HepG2 (cell line): ENCODE results near the gene TPRA1. TPM values are rescaled to one million over a fixed set of nuclear protein-coding genes. Genes with fewer than 3 reads are reported as not detected.

Experiments used
- HES4 ChIP-seq: sonication (generic); formaldehyde crosslinking; IDR thresholded peaks from 2 replicates; pipeline ENCODE4 v1.9.0; 2021; ENCODE audit warnings: mild to moderate bottlenecking, missing genetic modification reagents, borderline replicate concordance
- KDM4B ChIP-seq: sonication (generic); formaldehyde crosslinking; IDR thresholded peaks from 2 replicates; pipeline ENCODE4 v1.4.0; 2020; ENCODE audit warnings: missing genetic modification reagents
- MAF1 ChIP-seq: sonication (generic); formaldehyde crosslinking; IDR thresholded peaks from 2 replicates; pipeline ENCODE4 v1.5.0; 2020; ENCODE audit warnings: missing genetic modification reagents, borderline replicate concordance
- NFE2 ChIP-seq: sonication (generic); formaldehyde crosslinking; IDR thresholded peaks from 2 replicates; pipeline ENCODE4 v1.4.0; 2020; ENCODE audit warnings: missing genetic modification reagents
- PHF20 ChIP-seq: sonication (generic); formaldehyde crosslinking; IDR thresholded peaks from 2 replicates; pipeline ENCODE4 v1.5.0; 2020; ENCODE audit warnings: mild to moderate bottlenecking, missing genetic modification reagents
- SP4 ChIP-seq: sonication (generic); formaldehyde crosslinking; IDR thresholded peaks from 2 replicates; pipeline ENCODE4 v1.8.1; 2023; ENCODE audit warnings: mild to moderate bottlenecking, missing genetic modification reagents
- SRSF9 ChIP-seq: fragments of 200-400 bp; formaldehyde crosslinking; IDR thresholded peaks from 2 replicates; pipeline ENCODE4 v1.6.1; 2018; ENCODE audit warnings: borderline replicate concordance, mild to moderate bottlenecking, low read depth, low read length; ENCODE audit not compliant: insufficient read depth, poor library complexity, severe bottlenecking
- WIZ ChIP-seq: sonication (generic); formaldehyde crosslinking; IDR thresholded peaks from 2 replicates; pipeline ENCODE4 v1.5.1; 2020; ENCODE audit warnings: mild to moderate bottlenecking, missing genetic modification reagents
- ZFAT ChIP-seq: sonication (generic); formaldehyde crosslinking; conservative IDR thresholded peaks from 2 replicates; pipeline ENCODE4 v1.8.1; 2023; ENCODE audit warnings: missing genetic modification reagents, inconsistent platforms
- ZNF10 ChIP-seq: sonication (generic); formaldehyde crosslinking; IDR thresholded peaks from 2 replicates; pipeline ENCODE4 v1.4.0; 2020; ENCODE audit warnings: mild to moderate bottlenecking, low read depth, missing genetic modification reagents, borderline replicate concordance
- ZNF138 ChIP-seq: sonication (generic); formaldehyde crosslinking; IDR thresholded peaks from 2 replicates; pipeline ENCODE4 v1.5.0; 2020; ENCODE audit warnings: mild to moderate bottlenecking, low read depth, missing genetic modification reagents
- ZNF235 ChIP-seq: sonication (generic); formaldehyde crosslinking; IDR thresholded peaks from 2 replicates; pipeline ENCODE4 v1.8.1; 2023; ENCODE audit warnings: mild to moderate bottlenecking, missing genetic modification reagents, borderline replicate concordance
- ZNF430 ChIP-seq: sonication (generic); formaldehyde crosslinking; IDR thresholded peaks from 2 replicates; pipeline ENCODE4 v1.9.0; 2021; ENCODE audit warnings: mild to moderate bottlenecking, missing genetic modification reagents
- ZNF605 ChIP-seq: sonication (generic); formaldehyde crosslinking; IDR thresholded peaks from 2 replicates; pipeline ENCODE4 v1.8.0; 2022; ENCODE audit warnings: mild to moderate bottlenecking, missing genetic modification reagents
- ZNF83 ChIP-seq: sonication (generic); formaldehyde crosslinking; IDR thresholded peaks from 2 replicates; pipeline ENCODE4 v1.4.0; 2020; ENCODE audit warnings: missing genetic modification reagents, mild to moderate bottlenecking, borderline replicate concordance
- polyA plus RNA-seq, 8 experiments: library from polyadenylated mRNA; depleted of rRNA in 3 of 8; stranded (reverse) in 7 of 8; unstranded in 1 of 8; fragments of >200 nt; fragmentation: Illumina TruSeq in 4 of 8; extraction: Trizol in 4 of 8; gene quantifications; 2 replicates each; pipeline versions ENCODE4 v1.2.1 to v1.2.3, GENCODE V29; 2011 to 2016; ENCODE audit warnings: low read depth in 4 of 8, missing spikeins in 1 of 8, mixed read lengths in 1 of 8; ENCODE audit not compliant: insufficient read depth in 1 of 8
- total RNA-seq, 5 experiments: library from RNA; depleted of rRNA; stranded (reverse); fragments of >200 nt; fragmentation: Illumina TruSeq; extraction: Trizol; gene quantifications; 2 replicates each; pipeline ENCODE4 v1.2.3, GENCODE V29; 2016; ENCODE audit warnings: low read depth in 1 of 5
- TF ChIP-seq, protein P1 (sequence below): sonication (generic); formaldehyde crosslinking; conservative IDR thresholded peaks from 2 replicates; pipeline ENCODE4 v1.8.0; 2022; ENCODE audit warnings: missing genetic modification reagents
- TF ChIP-seq, protein P2 (sequence below): sonication (generic); formaldehyde crosslinking; IDR thresholded peaks from 2 replicates; pipeline ENCODE4 v1.4.0; 2020; ENCODE audit warnings: missing genetic modification reagents
- TF ChIP-seq, protein P3 (sequence below): sonication (generic); formaldehyde crosslinking; conservative IDR thresholded peaks from 2 replicates; pipeline ENCODE4 v1.8.1; 2023; ENCODE audit warnings: missing genetic modification reagents
- TF ChIP-seq, protein P4 (sequence below): sonication (generic); formaldehyde crosslinking; IDR thresholded peaks from 2 replicates; pipeline ENCODE4 v1.4.0; 2020; ENCODE audit warnings: mild to moderate bottlenecking, missing genetic modification reagents

The TPRA1 gene
- total and polyA plus RNA-seq, 2 of the 13 experiments (the other 11 are each of a cell fraction or from before 2014, with no cell fraction given): 25.4 to 25.8 TPM

DNA sequence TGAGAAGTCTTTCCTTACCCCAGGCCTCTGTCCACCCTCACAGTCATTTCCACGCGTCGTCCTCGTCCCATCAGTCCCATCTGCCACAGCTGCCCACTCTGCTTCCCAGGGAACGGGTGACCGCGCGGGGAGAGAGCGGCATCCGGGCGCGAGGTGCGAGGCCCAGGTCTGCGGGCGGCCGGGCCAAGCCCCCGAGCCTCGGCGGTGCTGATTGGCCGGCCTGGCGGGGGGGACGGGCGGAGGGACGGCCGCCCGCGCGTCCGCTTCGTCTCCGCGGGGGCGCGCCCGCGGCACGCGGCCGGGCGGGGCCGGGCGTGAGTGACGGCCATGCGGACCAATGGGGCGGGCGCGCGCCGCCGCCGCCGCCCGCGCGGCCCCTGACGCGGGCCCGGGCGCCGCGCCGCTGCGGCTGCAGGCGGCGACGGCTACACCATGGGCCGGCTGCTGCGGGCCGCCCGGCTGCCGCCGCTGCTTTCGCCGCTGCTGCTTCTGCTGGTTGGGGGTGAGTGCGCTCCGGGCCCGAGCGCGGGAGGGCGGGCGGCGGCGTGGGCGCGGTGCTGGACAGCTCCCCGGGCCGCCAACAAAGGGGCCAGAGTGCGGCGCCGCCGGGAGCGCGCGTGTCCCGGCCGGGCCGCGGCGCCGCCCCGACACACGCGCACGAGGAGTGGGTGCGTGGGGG is 38.4 kb upstream of the TPRA1 start, which contains the start of gene PODXL2 (continued):
- TF ChIP-seq MAF1 (no peak), PHF20 (no peak), ZNF138 (CRISPR knock-in tag) (peak; percentile 59; the same call in 1 of the 2 replicates), KDM4B (CRISPR knock-in tag) (no peak), ZNF10 (CRISPR knock-in tag) (no peak), NFE2 (CRISPR knock-in tag) (no peak), ZNF83 (CRISPR knock-in tag) (no peak), HES4 (CRISPR knock-in tag) (peak; percentile 88), SP4 (CRISPR knock-in tag) (peak; percentile 36), WIZ (CRISPR knock-in tag) (no peak), ZFAT (CRISPR knock-in tag) (0 out of 2 replicates have a peak, but pooled peaks have one; percentile 5), ZNF235 (CRISPR knock-in tag) (peak; percentile 84; the same call in 1 of the 2 replicates), ZNF430 (CRISPR knock-in tag) (peak; percentile 54; the same call in 1 of the 2 replicates), ZNF605 (CRISPR knock-in tag) (peak; percentile 67; the same call in 1 of the 2 replicates), SRSF9 (no peak)
- TF ChIP-seq, protein P1, sequence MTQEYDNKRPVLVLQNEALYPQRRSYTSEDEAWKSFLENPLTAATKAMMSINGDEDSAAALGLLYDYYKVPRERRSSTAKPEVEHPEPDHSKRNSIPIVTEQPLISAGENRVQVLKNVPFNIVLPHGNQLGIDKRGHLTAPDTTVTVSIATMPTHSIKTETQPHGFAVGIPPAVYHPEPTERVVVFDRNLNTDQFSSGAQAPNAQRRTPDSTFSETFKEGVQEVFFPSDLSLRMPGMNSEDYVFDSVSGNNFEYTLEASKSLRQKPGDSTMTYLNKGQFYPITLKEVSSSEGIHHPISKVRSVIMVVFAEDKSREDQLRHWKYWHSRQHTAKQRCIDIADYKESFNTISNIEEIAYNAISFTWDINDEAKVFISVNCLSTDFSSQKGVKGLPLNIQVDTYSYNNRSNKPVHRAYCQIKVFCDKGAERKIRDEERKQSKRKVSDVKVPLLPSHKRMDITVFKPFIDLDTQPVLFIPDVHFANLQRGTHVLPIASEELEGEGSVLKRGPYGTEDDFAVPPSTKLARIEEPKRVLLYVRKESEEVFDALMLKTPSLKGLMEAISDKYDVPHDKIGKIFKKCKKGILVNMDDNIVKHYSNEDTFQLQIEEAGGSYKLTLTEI: no peak; the same call in 1 of the 2 replicates
- TF ChIP-seq, protein P2, sequence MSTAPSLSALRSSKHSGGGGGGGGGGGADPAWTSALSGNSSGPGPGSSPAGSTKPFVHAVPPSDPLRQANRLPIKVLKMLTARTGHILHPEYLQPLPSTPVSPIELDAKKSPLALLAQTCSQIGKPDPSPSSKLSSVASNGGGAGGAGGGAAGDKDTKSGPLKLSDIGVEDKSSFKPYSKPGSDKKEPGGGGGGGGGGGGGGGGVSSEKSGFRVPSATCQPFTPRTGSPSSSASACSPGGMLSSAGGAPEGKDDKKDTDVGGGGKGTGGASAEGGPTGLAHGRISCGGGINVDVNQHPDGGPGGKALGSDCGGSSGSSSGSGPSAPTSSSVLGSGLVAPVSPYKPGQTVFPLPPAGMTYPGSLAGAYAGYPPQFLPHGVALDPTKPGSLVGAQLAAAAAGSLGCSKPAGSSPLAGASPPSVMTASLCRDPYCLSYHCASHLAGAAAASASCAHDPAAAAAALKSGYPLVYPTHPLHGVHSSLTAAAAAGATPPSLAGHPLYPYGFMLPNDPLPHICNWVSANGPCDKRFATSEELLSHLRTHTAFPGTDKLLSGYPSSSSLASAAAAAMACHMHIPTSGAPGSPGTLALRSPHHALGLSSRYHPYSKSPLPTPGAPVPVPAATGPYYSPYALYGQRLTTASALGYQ (CRISPR knock-in tag): no peak
- TF ChIP-seq, protein P3, sequence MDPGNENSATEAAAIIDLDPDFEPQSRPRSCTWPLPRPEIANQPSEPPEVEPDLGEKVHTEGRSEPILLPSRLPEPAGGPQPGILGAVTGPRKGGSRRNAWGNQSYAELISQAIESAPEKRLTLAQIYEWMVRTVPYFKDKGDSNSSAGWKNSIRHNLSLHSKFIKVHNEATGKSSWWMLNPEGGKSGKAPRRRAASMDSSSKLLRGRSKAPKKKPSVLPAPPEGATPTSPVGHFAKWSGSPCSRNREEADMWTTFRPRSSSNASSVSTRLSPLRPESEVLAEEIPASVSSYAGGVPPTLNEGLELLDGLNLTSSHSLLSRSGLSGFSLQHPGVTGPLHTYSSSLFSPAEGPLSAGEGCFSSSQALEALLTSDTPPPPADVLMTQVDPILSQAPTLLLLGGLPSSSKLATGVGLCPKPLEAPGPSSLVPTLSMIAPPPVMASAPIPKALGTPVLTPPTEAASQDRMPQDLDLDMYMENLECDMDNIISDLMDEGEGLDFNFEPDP (CRISPR knock-in tag): 0 out of 2 replicates have a peak, but pooled peaks have one; percentile 25
- TF ChIP-seq, protein P4, sequence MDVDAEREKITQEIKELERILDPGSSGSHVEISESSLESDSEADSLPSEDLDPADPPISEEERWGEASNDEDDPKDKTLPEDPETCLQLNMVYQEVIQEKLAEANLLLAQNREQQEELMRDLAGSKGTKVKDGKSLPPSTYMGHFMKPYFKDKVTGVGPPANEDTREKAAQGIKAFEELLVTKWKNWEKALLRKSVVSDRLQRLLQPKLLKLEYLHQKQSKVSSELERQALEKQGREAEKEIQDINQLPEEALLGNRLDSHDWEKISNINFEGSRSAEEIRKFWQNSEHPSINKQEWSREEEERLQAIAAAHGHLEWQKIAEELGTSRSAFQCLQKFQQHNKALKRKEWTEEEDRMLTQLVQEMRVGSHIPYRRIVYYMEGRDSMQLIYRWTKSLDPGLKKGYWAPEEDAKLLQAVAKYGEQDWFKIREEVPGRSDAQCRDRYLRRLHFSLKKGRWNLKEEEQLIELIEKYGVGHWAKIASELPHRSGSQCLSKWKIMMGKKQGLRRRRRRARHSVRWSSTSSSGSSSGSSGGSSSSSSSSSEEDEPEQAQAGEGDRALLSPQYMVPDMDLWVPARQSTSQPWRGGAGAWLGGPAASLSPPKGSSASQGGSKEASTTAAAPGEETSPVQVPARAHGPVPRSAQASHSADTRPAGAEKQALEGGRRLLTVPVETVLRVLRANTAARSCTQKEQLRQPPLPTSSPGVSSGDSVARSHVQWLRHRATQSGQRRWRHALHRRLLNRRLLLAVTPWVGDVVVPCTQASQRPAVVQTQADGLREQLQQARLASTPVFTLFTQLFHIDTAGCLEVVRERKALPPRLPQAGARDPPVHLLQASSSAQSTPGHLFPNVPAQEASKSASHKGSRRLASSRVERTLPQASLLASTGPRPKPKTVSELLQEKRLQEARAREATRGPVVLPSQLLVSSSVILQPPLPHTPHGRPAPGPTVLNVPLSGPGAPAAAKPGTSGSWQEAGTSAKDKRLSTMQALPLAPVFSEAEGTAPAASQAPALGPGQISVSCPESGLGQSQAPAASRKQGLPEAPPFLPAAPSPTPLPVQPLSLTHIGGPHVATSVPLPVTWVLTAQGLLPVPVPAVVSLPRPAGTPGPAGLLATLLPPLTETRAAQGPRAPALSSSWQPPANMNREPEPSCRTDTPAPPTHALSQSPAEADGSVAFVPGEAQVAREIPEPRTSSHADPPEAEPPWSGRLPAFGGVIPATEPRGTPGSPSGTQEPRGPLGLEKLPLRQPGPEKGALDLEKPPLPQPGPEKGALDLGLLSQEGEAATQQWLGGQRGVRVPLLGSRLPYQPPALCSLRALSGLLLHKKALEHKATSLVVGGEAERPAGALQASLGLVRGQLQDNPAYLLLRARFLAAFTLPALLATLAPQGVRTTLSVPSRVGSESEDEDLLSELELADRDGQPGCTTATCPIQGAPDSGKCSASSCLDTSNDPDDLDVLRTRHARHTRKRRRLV: no peak
